Measurements from ENCODE around the gene ACOX3.

Gene ACOX3

DNA sequence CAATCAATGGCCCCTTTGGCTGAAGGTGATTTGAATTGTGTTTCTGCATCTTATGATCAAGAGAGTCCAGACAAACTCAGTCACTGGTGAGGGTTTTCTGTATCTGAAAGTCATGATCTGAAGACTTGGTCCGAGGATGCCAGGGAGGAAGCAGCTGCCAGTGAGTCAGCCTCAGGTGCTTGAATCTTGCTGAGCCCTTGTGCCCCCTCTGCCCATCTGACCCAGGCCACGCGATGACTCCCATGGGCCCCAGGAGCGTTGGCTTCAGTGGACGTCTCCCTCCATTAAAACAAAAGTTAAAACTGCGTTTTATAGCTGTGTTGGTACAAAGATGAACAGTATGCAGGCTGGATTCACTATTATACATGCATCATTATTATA, 109.0 kb downstream of the ACOX3 start:
- in situ Hi-C loops (cut with MboI; ENCODE audit: low sequenced_read_pairs, unreplicated experiment) = no loop called here
- DNase-seq (ENCODE audit: low spot score) = no peak
- TF ChIP-seq, protein P1, sequence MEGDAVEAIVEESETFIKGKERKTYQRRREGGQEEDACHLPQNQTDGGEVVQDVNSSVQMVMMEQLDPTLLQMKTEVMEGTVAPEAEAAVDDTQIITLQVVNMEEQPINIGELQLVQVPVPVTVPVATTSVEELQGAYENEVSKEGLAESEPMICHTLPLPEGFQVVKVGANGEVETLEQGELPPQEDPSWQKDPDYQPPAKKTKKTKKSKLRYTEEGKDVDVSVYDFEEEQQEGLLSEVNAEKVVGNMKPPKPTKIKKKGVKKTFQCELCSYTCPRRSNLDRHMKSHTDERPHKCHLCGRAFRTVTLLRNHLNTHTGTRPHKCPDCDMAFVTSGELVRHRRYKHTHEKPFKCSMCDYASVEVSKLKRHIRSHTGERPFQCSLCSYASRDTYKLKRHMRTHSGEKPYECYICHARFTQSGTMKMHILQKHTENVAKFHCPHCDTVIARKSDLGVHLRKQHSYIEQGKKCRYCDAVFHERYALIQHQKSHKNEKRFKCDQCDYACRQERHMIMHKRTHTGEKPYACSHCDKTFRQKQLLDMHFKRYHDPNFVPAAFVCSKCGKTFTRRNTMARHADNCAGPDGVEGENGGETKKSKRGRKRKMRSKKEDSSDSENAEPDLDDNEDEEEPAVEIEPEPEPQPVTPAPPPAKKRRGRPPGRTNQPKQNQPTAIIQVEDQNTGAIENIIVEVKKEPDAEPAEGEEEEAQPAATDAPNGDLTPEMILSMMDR (IDR thresholded peaks at IDR 0.05; ENCODE audit: borderline replicate concordance, control extremely low read depth, extremely low read depth, insufficient read depth, missing control alignments) = no peak

DNA sequence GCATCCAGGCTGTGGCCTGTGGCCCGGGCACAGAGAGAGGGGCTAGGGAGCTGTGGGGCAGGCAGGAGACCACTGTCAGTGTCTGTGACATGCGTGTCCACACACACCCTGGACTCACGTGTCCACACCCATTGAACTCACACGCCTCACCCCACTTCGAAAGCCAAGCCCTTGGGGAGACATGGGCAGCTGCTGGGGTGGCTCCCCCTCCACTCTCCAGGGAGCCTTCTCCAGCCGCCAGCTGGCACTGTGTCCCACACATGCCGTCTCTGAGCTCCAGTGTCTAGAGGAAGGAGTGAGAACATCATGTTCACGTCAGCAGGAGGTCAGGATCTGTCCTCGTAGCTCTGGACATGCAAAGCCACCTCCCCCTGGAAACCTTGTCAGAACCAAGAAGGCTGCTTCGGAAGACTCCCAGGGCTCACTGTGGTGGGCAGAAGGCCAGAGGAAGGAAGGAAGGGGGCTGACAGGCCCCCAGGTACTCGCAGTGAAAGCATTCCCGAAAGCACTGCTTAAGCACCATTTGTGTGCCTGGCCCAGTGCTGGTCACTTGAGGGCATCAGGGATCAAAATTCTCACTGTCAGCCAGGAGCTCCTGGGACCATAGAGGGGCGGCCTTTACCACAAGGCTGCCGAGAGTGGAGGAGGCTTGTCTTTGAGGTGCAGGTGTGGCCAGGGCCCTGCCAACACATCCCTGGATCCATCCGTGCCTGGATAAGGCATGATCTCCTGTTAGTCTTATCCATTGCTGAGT, 109.5 kb downstream of the ACOX3 start:
- in situ Hi-C loops (cut with MboI; ENCODE audit: low sequenced_read_pairs, unreplicated experiment) = no loop called here
- DNase-seq (ENCODE audit: low spot score) = no peak

DNA sequence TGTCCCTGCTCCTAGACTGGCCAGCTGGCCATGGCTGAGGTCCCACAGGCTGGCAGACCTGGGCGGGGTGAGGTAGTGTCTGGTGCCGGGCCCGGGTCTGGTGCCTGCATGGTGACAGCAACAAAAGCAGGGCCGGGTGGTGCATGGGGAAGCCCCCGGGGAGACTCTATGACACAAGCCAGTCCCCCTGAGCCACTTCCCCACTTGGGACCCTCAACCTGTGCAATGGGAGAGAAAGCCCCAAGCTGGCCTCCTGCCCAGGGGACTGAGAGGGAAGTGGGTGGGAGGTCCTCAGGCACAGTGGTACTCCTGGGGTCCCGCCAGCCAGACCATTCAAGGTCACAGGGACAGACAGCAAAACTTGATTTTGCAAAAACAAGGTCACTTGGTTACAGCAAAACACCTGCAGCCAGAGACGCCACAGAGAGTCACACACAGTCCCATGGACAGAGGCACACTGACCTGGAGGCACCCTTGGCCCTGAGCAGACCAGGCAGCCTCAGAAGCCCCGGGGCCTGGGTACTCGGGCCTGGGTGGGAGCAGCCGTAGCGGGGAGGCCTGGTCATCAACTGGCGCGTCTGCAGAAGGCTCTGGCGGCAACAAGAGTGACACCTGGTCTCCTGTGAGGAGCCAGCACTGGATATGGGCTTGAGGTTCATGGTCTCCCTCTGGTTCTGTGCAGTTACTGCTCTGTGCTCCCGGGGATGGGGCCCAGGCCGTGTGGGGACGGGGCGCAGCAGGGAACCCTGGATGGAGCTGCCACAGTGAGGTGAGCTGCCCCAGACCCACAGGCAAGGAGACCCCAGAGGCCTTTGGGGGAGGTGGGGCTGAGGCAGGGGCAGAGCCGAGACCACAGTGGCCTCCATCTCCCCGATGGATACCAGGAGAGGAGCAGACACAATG, 110.4 kb downstream of the ACOX3 start:
- in situ Hi-C loops (cut with MboI; ENCODE audit: low sequenced_read_pairs, unreplicated experiment) = no loop called here
- TF ChIP-seq, protein P1 (IDR thresholded peaks at IDR 0.05; ENCODE audit: borderline replicate concordance, control extremely low read depth, extremely low read depth, insufficient read depth, missing control alignments) = no peak
- DNase-seq (ENCODE audit: low spot score) = no peak

More for the DNA sequence above, 109.5 kb downstream of the ACOX3 start:
- TF ChIP-seq, protein P1 (IDR thresholded peaks at IDR 0.05; ENCODE audit: borderline replicate concordance, control extremely low read depth, extremely low read depth, insufficient read depth, missing control alignments) = no peak

DNA sequence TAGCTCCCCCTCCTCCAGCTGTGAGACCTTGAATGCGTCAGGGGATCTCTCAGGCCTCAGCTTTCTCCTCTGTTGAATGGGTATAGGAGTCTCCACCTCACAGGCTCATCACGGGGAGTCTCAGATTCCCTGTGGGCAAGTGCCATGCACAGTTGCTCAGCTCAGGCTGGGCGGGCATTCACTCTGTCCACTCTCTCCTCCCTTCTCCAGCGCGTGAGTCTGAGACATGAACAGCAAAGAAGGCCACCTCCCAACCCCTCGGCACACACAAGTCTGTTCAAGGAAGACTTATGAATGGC, 111.0 kb downstream of the ACOX3 start:
- in situ Hi-C loops (cut with MboI; ENCODE audit: low sequenced_read_pairs, unreplicated experiment) = no loop called here

DNA sequence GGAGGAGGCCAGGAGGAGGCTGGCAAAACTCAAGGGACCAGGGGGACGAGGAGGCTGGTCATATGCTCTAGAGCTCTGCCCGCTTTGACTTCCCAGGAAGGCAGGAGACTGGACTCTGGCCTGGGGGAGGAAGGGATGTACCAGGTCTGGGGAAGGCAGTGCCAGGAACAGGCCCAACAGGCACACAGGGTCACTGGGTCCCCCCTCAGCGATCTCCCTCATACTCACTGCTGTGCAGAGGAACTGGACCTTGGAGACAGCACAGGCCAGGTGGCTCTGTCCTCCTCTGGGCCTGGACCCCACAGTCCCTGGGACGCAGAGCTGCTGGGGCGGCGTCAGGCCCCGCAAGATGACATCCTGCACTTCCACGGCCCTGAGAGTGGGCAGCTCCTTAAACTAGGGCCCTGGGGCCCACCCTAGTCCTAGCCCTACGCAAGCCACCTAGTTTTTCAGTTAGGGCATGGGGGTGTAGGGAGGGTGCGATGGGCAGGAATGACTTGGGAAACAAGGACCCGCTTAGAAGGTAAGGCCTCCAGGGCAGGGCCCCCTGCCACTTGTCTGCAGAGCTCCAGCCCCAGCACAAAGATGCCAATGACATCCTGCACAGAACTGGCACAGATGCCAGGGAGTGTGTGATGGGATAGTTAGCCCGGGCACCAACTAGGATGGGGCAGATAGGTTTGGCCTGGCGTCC, 111.5 kb downstream of the ACOX3 start:
- TF ChIP-seq, protein P1 (IDR thresholded peaks at IDR 0.05; ENCODE audit: borderline replicate concordance, control extremely low read depth, extremely low read depth, insufficient read depth, missing control alignments) = no peak
- in situ Hi-C loops (cut with MboI; ENCODE audit: low sequenced_read_pairs, unreplicated experiment) = no loop called here
- no peak for DNase-seq (ENCODE audit: low spot score)

More for the DNA sequence above, 111.0 kb downstream of the ACOX3 start:
- TF ChIP-seq, protein P1 (IDR thresholded peaks at IDR 0.05; ENCODE audit: borderline replicate concordance, control extremely low read depth, extremely low read depth, insufficient read depth, missing control alignments) = no peak
- no peak for DNase-seq (ENCODE audit: low spot score)

DNA sequence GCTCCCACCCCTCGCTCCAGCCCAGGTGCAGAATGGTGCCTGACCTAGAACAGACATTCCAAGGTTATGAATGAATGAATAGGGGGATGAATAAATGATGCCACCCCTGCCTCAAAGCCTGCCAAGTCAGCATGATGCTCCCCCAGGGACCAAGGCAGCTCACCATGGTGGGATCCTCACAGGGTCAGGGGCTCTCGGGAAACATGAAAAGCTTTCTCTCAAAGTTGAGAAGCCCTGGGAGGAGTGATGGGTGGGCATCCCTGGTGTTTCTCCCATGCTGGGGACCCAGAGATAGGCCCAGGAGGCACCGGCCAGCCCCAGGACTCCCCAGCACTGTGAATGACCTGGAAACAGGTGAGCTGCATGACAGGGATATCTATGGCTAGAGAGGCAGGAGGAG, 112.1 kb downstream of the ACOX3 start:
- in situ Hi-C loops (cut with MboI; ENCODE audit: low sequenced_read_pairs, unreplicated experiment) = no loop called here
- TF ChIP-seq, protein P1 (IDR thresholded peaks at IDR 0.05; ENCODE audit: borderline replicate concordance, control extremely low read depth, extremely low read depth, insufficient read depth, missing control alignments) = no peak
- no peak for DNase-seq (ENCODE audit: low spot score)
